ENCODE measurements around the gene NRL.

DNA sequence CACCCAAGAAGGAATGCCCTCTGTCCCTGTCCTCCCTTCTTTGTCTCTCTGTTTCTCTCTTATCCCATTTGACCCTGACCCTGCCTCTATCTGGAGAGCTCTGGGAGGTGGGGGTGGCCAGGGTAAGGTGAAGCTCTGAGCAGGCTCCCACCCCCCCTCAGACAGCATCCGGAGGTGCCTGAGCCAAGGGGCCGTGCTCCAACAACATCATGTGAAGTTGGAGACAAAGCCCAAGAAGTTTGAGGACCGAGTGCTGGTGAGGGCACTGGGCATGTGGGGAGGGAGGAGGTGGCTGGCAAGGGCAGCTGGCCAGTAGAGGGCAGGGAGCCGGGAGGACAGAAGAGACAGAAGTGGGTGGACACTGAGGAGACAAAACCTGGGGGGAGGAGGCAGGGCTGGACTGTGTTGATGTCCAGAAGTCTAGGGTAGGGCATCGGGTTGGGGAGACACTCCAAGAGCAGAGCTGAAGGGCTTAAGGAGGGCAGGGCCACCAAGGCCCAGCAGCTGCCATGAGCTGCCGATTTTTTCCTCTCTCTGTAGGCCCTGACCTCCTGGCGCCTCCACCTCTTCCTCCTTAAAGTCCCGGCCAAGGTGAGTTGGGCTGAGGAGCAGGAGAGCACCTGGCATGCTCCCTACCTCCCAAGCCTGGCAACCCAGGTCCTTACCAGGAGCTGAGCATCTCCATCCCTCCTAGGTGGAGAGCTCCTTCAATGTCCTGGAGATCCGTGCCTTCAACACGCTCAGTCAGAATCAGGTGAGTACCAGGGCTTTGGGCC, 61.0 kb downstream of the NRL start:
- TF ChIP-seq POLR2A (IDR thresholded peaks at IDR 0.05): no peak
- TF ChIP-seq, protein P1, sequence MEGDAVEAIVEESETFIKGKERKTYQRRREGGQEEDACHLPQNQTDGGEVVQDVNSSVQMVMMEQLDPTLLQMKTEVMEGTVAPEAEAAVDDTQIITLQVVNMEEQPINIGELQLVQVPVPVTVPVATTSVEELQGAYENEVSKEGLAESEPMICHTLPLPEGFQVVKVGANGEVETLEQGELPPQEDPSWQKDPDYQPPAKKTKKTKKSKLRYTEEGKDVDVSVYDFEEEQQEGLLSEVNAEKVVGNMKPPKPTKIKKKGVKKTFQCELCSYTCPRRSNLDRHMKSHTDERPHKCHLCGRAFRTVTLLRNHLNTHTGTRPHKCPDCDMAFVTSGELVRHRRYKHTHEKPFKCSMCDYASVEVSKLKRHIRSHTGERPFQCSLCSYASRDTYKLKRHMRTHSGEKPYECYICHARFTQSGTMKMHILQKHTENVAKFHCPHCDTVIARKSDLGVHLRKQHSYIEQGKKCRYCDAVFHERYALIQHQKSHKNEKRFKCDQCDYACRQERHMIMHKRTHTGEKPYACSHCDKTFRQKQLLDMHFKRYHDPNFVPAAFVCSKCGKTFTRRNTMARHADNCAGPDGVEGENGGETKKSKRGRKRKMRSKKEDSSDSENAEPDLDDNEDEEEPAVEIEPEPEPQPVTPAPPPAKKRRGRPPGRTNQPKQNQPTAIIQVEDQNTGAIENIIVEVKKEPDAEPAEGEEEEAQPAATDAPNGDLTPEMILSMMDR (IDR thresholded peaks at IDR 0.05): no peak
